Measurements from ENCODE around the gene PFKFB2.

DNA sequence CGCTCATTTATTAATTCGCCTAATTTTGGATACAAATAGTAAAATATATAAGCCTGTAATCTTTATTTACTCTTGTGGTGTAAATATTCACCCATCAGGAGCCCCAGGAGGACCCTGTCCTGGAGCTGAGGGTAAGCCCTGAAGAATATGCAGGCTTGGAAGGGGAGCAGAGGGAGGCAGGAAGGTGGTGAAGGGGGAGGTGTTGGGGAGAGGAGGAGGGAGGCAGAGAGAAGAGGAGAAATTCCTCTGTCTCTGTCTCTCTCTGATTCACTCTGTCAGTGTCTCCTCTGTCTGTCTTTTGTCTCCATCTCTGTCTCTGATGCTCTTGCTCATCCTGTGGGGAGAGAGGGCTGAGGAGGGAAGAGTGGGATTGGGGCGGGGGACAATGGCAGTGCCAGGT, 32.8 kb downstream of the PFKFB2 start:
- TF ChIP-seq CTCF (IDR thresholded peaks at IDR 0.05), result no peak
- TF ChIP-seq POLR2AphosphoS5 (IDR thresholded peaks at IDR 0.05; ENCODE audit: low read depth, low read length), result no peak
- TF ChIP-seq SIN3A (IDR thresholded peaks at IDR 0.05; ENCODE audit: borderline replicate concordance, insufficient read depth, low read depth, low read length), result no peak
